ENCODE results near the gene CASP2. TPM values are rescaled to one million over a fixed set of nuclear protein-coding genes. Genes with fewer than 3 reads are reported as not detected.

The CASP2 gene
- total RNA-seq, 1 donor from 2014 or later = 26.7 TPM

GRCh38 chr7:143331179-143331801 lies 43.1 kb downstream of the CASP2 start:
- ATAC-seq = no peak

GRCh38 chr7:143334244-143334643 lies 46.1 kb downstream of the CASP2 start:
- H3K36me3 ChIP-seq = no peaks in the 10 kb centered on the region
- H3K4me1 ChIP-seq = no peaks in the 10 kb centered on the region
- H3K4me3 ChIP-seq = no peak overlapping the region
- H3K9me3 ChIP-seq = no peaks in the 10 kb centered on the region
- DNase-seq (no peak), ATAC-seq (no peak)
- no peak overlapping the region for H3K27ac ChIP-seq
- no peak for TF ChIP-seq CTCF (IDR thresholded peaks at IDR 0.05)
- H3K27me3 ChIP-seq = peaks cover 7% of the 10 kb centered on the region
- intact Hi-C loops (cut with DNase I) = no loop called here

More at GRCh38 chr7:143331179-143331801, 43.1 kb downstream of the CASP2 start:
- no peak for TF ChIP-seq CTCF (IDR thresholded peaks at IDR 0.05)
- no peak overlapping the region for H3K27ac ChIP-seq
- H3K4me1 ChIP-seq = no peaks in the 10 kb centered on the region
- no peak overlapping the region for H3K4me3 ChIP-seq
- H3K9me3 ChIP-seq = no peaks in the 10 kb centered on the region
- no peak for DNase-seq
- peaks cover 4% of the 10 kb centered on the region for H3K27me3 ChIP-seq
- intact Hi-C loops (cut with DNase I) = no loop called here
- no peaks in the 10 kb centered on the region for H3K36me3 ChIP-seq

GRCh38 chr7:143337216-143337615 lies 49.1 kb downstream of the CASP2 start:
- peaks cover 7% of the 10 kb centered on the region for H3K27me3 ChIP-seq
- intact Hi-C loops (cut with DNase I) = no loop called here
- H3K4me3 ChIP-seq = no peak overlapping the region
- DNase-seq (no peak), ATAC-seq (no peak)
- H3K27ac ChIP-seq = no peak overlapping the region
- H3K9me3 ChIP-seq = no peaks in the 10 kb centered on the region
- H3K4me1 ChIP-seq = no peaks in the 10 kb centered on the region
- H3K36me3 ChIP-seq = no peaks in the 10 kb centered on the region
- TF ChIP-seq CTCF (IDR thresholded peaks at IDR 0.05) = no peak

- Histone ChIP-seq H3K27ac (no peak overlapping the region), H3K4me3 (no peak overlapping the region), H3K27me3 (peaks cover 11% of the 10 kb centered on the region), H3K36me3 (no peaks in the 10 kb centered on the region), H3K9me3 (no peaks in the 10 kb centered on the region), H3K4me1 (no peaks in the 10 kb centered on the region)
- TF ChIP-seq CTCF (IDR thresholded peaks at IDR 0.05) = no peak
- ATAC-seq = no peak
- intact Hi-C loops (cut with DNase I) = no loop called here
- DNase-seq = no peak
Observed at GRCh38 chr7:143341842-143342241, 53.7 kb downstream of the CASP2 start.

- TF ChIP-seq CTCF (IDR thresholded peaks at IDR 0.05) = no peak
Observed at GRCh38 chr7:143343596-143343995, 55.4 kb downstream of the CASP2 start.

More at GRCh38 chr7:143343596-143343995, 55.4 kb downstream of the CASP2 start:
- Histone ChIP-seq H3K4me3 (no peak overlapping the region), H3K9me3 (no peaks in the 10 kb centered on the region), H3K36me3 (no peaks in the 10 kb centered on the region), H3K27ac (no peak overlapping the region), H3K27me3 (peaks cover 8% of the 10 kb centered on the region), H3K4me1 (no peaks in the 10 kb centered on the region)
- DNase-seq (no peak), ATAC-seq (no peak)
- intact Hi-C loops (cut with DNase I) = no loop called here

Measured in upper lobe of right lung (tissue), 1 donor.